ENCODE measurements around the gene RADIL. TPM values are rescaled to one million over a fixed set of nuclear protein-coding genes. Genes with fewer than 3 reads are reported as not detected.
A peak's percentile ranks its signal among the peaks of the same experiment; 100 is the strongest.

RADIL gene
- total and polyA plus RNA-seq, 8 donors = 6.2 to 14.7 (median 9.4) TPM

GRCh38 chr7:4754433-4755010 is 129.0 kb downstream of the RADIL start:
- TF ChIP-seq CTCF (IDR thresholded peaks at IDR 0.05) = no peak
- ATAC-seq (no peak), DNase-seq (peak in 1 of 4 donors; percentile 75)
- Histone ChIP-seq H3K27me3 (no peaks in the 10 kb centered on the region), H3K4me1 (peaks cover 0 to 15% of the 10 kb centered on the region in 2 donors), H3K27ac (no peak overlapping the region), H3K4me3 (no peak overlapping the region), H3K36me3 (peaks cover 0 to 74% of the 10 kb centered on the region in 2 donors), H3K9me3 (no peaks in the 10 kb centered on the region)
- intact Hi-C loops (cut with DNase I) = loop anchor here in 1 of 2 donors (10.0 kb wide), 1 partner anchor 140 kb away; no protein-coding TSS in a partner anchor

- ATAC-seq (peak; percentile 94), DNase-seq (peak; percentile 45 to 98 (median 80))
- Histone ChIP-seq H3K4me3 (no peak overlapping the region), H3K27ac (no peak overlapping the region), H3K9me3 (no peaks in the 10 kb centered on the region), H3K4me1 (peaks cover 0 to 22% of the 10 kb centered on the region in 2 donors), H3K36me3 (peaks cover 0 to 69% of the 10 kb centered on the region in 2 donors), H3K27me3 (no peaks in the 10 kb centered on the region)
- TF ChIP-seq CTCF (IDR thresholded peaks at IDR 0.05) = peak; percentile 83 to 90
- intact Hi-C loops (cut with DNase I) = loop anchor here in 1 of 2 donors (10.0 kb wide), 1 partner anchor 139 kb away; no protein-coding TSS in a partner anchor
Observed at GRCh38 chr7:4753598-4754432, 129.7 kb downstream of the RADIL start.

- peaks cover 17 to 45% of the 10 kb centered on the region in 2 donors for H3K4me1 ChIP-seq
- intact Hi-C loops (cut with DNase I) = loop anchor here in 1 of 2 donors (10.0 kb wide), 1 partner anchor 137 kb away; no protein-coding TSS in a partner anchor
- ATAC-seq (no peak), DNase-seq (no peak)
- no peak for TF ChIP-seq CTCF (IDR thresholded peaks at IDR 0.05)
- no peaks in the 10 kb centered on the region for H3K9me3 ChIP-seq
- no peak overlapping the region for H3K27ac ChIP-seq
- H3K27me3 ChIP-seq = no peaks in the 10 kb centered on the region
- peaks cover 0 to 45% of the 10 kb centered on the region in 2 donors for H3K36me3 ChIP-seq
- H3K4me3 ChIP-seq = no peak overlapping the region
Observed at GRCh38 chr7:4751398-4751947, 132.0 kb downstream of the RADIL start.

GRCh38 chr7:4749798-4750197 is 133.7 kb downstream of the RADIL start:
- Histone ChIP-seq H3K4me1 (peaks cover 19 to 62% of the 10 kb centered on the region in 2 donors), H3K27me3 (no peaks in the 10 kb centered on the region), H3K27ac (peak overlapping the region in 1 of 2 donors; percentile 91), H3K36me3 (peaks cover 0 to 29% of the 10 kb centered on the region in 2 donors), H3K4me3 (no peak overlapping the region), H3K9me3 (no peaks in the 10 kb centered on the region)
- no peak for TF ChIP-seq CTCF (IDR thresholded peaks at IDR 0.05)
- DNase-seq (no peak), ATAC-seq (no peak)
- intact Hi-C loops (cut with DNase I) = loop anchor here in 1 of 2 donors (10.0 kb wide), 2 partner anchors 65 to 135 kb away; partner anchors contain the start of gene FOXK1

All from left lung (tissue), 10 donors.